H1 (cell line): ENCODE measurements around the gene TMEM107. TPM values are rescaled to one million over a fixed set of nuclear protein-coding genes. Genes with fewer than 3 reads are reported as not detected.

Experiments used
- CBX8 ChIP-seq: fragments of 300-800, 300-1000 bp; sonication (generic); IDR thresholded peaks from 2 replicates; pipeline ENCODE4 v1.7.1; 2016; ENCODE audit warnings: low read depth, low read length, borderline replicate concordance
- CHD1 ChIP-seq: IDR thresholded peaks from 2 replicates; pipeline ENCODE4 v1.6.1; 2012; ENCODE audit warnings: low read depth, low read length, improper control_type of control experiment
- KDM4A ChIP-seq: IDR thresholded peaks from one replicate; pipeline ENCODE4 v1.7.1; 2012; ENCODE audit warnings: low read depth, mild to moderate bottlenecking, moderate library complexity, low read length, inconsistent platforms; ENCODE audit not compliant: severe bottlenecking
- POLR2A ChIP-seq, 2 experiments: IDR thresholded peaks; 1 replicate in 1 of 2; 2 replicates in 1 of 2; pipeline ENCODE4 v1.6.1; 2011; ENCODE audit warnings: low read depth in 2 of 2, low read length in 2 of 2, mild to moderate bottlenecking in 2 of 2; ENCODE audit errors: control extremely low read depth in 1 of 2
- RFX5 ChIP-seq: IDR thresholded peaks from 2 replicates; pipeline ENCODE4 v1.6.1; 2011; ENCODE audit warnings: low read depth, low read length, improper control_type of control experiment, borderline replicate concordance
- SP4 ChIP-seq: IDR thresholded peaks from 2 replicates; pipeline ENCODE4 v1.6.1; 2012; ENCODE audit warnings: low read length, inconsistent platforms
- YY1 ChIP-seq: IDR thresholded peaks from 2 replicates; pipeline ENCODE4 v1.6.1; 2011; ENCODE audit warnings: low read depth, mild to moderate bottlenecking, low read length
- polyA plus RNA-seq, 7 experiments: library from polyadenylated mRNA; depleted of rRNA in 3 of 7; stranded (reverse) in 5 of 7; unstranded in 2 of 7; fragments of >200 nt in 5 of 7; fragments of 200-250 nt in 2 of 7; gene quantifications; 1 replicate in 5 of 7; 2 replicates in 1 of 7; 4 replicates in 1 of 7; pipeline versions ENCODE4 v1.2.1 to v1.2.3, GENCODE V29; 2011 to 2013; ENCODE audit warnings: missing spikeins in 2 of 7, mixed read lengths in 2 of 7
- total RNA-seq: library from RNA; stranded (reverse); fragmentation: NEBNext Ultra II Directional; extraction: Animal tissue kit (Norgen Biotek cat#: 25700); gene quantifications from 2 replicates; pipeline ENCODE4 v1.2.1, GENCODE V29; 2021
- TF ChIP-seq, protein P1 (sequence below): fragments of 300-600 bp; sonication (generic); IDR thresholded peaks from 2 replicates; pipeline ENCODE4 v1.7.1; 2012; ENCODE audit warnings: low read length, moderate library complexity, mild to moderate bottlenecking, inconsistent platforms; ENCODE audit not compliant: insufficient replicate concordance

Gene TMEM107
- total and polyA plus RNA-seq, 2 of the 8 experiments (the other 6 are each of a cell fraction or from before 2014, with no cell fraction given): 17.3 to 21.5 TPM

- TF ChIP-seq, protein P1, sequence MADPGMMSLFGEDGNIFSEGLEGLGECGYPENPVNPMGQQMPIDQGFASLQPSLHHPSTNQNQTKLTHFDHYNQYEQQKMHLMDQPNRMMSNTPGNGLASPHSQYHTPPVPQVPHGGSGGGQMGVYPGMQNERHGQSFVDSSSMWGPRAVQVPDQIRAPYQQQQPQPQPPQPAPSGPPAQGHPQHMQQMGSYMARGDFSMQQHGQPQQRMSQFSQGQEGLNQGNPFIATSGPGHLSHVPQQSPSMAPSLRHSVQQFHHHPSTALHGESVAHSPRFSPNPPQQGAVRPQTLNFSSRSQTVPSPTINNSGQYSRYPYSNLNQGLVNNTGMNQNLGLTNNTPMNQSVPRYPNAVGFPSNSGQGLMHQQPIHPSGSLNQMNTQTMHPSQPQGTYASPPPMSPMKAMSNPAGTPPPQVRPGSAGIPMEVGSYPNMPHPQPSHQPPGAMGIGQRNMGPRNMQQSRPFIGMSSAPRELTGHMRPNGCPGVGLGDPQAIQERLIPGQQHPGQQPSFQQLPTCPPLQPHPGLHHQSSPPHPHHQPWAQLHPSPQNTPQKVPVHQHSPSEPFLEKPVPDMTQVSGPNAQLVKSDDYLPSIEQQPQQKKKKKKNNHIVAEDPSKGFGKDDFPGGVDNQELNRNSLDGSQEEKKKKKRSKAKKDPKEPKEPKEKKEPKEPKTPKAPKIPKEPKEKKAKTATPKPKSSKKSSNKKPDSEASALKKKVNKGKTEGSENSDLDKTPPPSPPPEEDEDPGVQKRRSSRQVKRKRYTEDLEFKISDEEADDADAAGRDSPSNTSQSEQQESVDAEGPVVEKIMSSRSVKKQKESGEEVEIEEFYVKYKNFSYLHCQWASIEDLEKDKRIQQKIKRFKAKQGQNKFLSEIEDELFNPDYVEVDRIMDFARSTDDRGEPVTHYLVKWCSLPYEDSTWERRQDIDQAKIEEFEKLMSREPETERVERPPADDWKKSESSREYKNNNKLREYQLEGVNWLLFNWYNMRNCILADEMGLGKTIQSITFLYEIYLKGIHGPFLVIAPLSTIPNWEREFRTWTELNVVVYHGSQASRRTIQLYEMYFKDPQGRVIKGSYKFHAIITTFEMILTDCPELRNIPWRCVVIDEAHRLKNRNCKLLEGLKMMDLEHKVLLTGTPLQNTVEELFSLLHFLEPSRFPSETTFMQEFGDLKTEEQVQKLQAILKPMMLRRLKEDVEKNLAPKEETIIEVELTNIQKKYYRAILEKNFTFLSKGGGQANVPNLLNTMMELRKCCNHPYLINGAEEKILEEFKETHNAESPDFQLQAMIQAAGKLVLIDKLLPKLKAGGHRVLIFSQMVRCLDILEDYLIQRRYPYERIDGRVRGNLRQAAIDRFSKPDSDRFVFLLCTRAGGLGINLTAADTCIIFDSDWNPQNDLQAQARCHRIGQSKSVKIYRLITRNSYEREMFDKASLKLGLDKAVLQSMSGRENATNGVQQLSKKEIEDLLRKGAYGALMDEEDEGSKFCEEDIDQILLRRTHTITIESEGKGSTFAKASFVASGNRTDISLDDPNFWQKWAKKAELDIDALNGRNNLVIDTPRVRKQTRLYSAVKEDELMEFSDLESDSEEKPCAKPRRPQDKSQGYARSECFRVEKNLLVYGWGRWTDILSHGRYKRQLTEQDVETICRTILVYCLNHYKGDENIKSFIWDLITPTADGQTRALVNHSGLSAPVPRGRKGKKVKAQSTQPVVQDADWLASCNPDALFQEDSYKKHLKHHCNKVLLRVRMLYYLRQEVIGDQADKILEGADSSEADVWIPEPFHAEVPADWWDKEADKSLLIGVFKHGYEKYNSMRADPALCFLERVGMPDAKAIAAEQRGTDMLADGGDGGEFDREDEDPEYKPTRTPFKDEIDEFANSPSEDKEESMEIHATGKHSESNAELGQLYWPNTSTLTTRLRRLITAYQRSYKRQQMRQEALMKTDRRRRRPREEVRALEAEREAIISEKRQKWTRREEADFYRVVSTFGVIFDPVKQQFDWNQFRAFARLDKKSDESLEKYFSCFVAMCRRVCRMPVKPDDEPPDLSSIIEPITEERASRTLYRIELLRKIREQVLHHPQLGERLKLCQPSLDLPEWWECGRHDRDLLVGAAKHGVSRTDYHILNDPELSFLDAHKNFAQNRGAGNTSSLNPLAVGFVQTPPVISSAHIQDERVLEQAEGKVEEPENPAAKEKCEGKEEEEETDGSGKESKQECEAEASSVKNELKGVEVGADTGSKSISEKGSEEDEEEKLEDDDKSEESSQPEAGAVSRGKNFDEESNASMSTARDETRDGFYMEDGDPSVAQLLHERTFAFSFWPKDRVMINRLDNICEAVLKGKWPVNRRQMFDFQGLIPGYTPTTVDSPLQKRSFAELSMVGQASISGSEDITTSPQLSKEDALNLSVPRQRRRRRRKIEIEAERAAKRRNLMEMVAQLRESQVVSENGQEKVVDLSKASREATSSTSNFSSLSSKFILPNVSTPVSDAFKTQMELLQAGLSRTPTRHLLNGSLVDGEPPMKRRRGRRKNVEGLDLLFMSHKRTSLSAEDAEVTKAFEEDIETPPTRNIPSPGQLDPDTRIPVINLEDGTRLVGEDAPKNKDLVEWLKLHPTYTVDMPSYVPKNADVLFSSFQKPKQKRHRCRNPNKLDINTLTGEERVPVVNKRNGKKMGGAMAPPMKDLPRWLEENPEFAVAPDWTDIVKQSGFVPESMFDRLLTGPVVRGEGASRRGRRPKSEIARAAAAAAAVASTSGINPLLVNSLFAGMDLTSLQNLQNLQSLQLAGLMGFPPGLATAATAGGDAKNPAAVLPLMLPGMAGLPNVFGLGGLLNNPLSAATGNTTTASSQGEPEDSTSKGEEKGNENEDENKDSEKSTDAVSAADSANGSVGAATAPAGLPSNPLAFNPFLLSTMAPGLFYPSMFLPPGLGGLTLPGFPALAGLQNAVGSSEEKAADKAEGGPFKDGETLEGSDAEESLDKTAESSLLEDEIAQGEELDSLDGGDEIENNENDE: no peak
- TF ChIP-seq KDM4A: peak; percentile 38
- no peak for TF ChIP-seq CBX8
- TF ChIP-seq YY1: no peak
- TF ChIP-seq RFX5: no peak
- 0 out of 3 replicates have a peak, but pooled peaks of 1 of the 2 experiments have one; percentile 12 for TF ChIP-seq POLR2A (IDR thresholded peaks at IDR 0.05; ENCODE audit: control extremely low read depth in 1 of 2, low read depth in 2 of 2, low read length in 2 of 2)
- no peak for TF ChIP-seq SP4
- TF ChIP-seq CHD1: no peak
Observed at GRCh38 chr17:8138374-8138671, 37.9 kb downstream of the TMEM107 start (continued).
